Common myeloid progenitor, CD34-positive (primary cell): Measurements from ENCODE around the gene FKBP6.
"Not testable (repeated sequence)": the region's sequence is repeated elsewhere in the genome, so short reads cannot be mapped to it uniquely, and the experiment has no call there.

ENCODE experiments used
- CTCF ChIA-PET: fragments of 350-600 bp; sonication (Branson Sonifier 250); formaldehyde crosslinking; loops from one replicate; lab custom pipeline; 2021; ENCODE audit warnings: antibody characterized with exemption; lab: Charles Lee
- POLR2A ChIA-PET: fragments of 350-600 bp; sonication (Branson Sonifier 250); formaldehyde crosslinking; loops from one replicate; lab custom pipeline; 2021; ENCODE audit warnings: antibody characterized with exemption; lab: Charles Lee
- DNase-seq, 3 donors: peaks; one replicate each; pipeline versions ENCODE4 v3.0.0 to v3.0.0-alpha.2; 2013
- H3K27ac ChIP-seq, 2 experiments: 1 replicate in 1 of 2; 2 replicates in 1 of 2; pipeline ENCODE4 v1.7.0; 2013; ENCODE audit warnings: inconsistent platforms in 2 of 2, low read length in 2 of 2, mild to moderate bottlenecking in 2 of 2, low read depth in 1 of 2, moderate library complexity in 1 of 2; ENCODE audit not compliant: severe bottlenecking in 2 of 2, insufficient read depth in 1 of 2, poor library complexity in 1 of 2
- H3K27me3 ChIP-seq, 5 experiments: replicated peaks in 2 of 5; 1 replicate in 3 of 5; 2 replicates in 2 of 5; pipeline versions ENCODE4 v1.6.1 to v1.7.0; 2013; ENCODE audit warnings: low read length in 4 of 5, mild to moderate bottlenecking in 2 of 5, moderate library complexity in 2 of 5, inconsistent platforms in 1 of 5; ENCODE audit not compliant: insufficient read depth in 5 of 5, control insufficient read depth in 4 of 5
- H3K36me3 ChIP-seq, 4 experiments: 1 replicate in 2 of 4; 2 replicates in 2 of 4; pipeline versions ENCODE4 v1.6.1 to v1.7.0; 2013; ENCODE audit warnings: low read length in 3 of 4, control low read depth in 1 of 4, mild to moderate bottlenecking in 1 of 4; ENCODE audit not compliant: control insufficient read depth in 4 of 4, insufficient read depth in 4 of 4
- H3K4me1 ChIP-seq, 4 experiments: 1 replicate in 3 of 4; 2 replicates in 1 of 4; pipeline versions ENCODE4 v1.6.1 to v1.7.1; 2013; ENCODE audit warnings: low read length in 3 of 4, mild to moderate bottlenecking in 3 of 4, control low read depth in 1 of 4, inconsistent platforms in 1 of 4, moderate library complexity in 1 of 4; ENCODE audit not compliant: control insufficient read depth in 4 of 4, insufficient read depth in 4 of 4; ENCODE audit errors: control extremely low read depth in 1 of 4
- H3K4me3 ChIP-seq, 7 experiments: 1 replicate in 4 of 7; 2 replicates in 3 of 7; pipeline versions ENCODE4 v1.5.1 to v1.7.0; 2013; ENCODE audit warnings: mild to moderate bottlenecking in 7 of 7, low read length in 6 of 7, moderate library complexity in 6 of 7, inconsistent platforms in 2 of 7, low read depth in 2 of 7, control low read depth in 1 of 7; ENCODE audit not compliant: insufficient read depth in 4 of 7, control insufficient read depth in 1 of 7; ENCODE audit errors: extremely low read depth in 1 of 7
- H3K9me3 ChIP-seq, 5 experiments: 1 replicate in 4 of 5; 2 replicates in 1 of 5; pipeline versions ENCODE4 v1.6.1 to v1.7.1; 2013; ENCODE audit warnings: low read length in 4 of 5, mild to moderate bottlenecking in 2 of 5, inconsistent platforms in 1 of 5, low read depth in 1 of 5, moderate library complexity in 1 of 5; ENCODE audit not compliant: control insufficient read depth in 4 of 5, insufficient read depth in 2 of 5; ENCODE audit errors: control extremely low read depth in 1 of 5
- WGBS: methylation state at CpG from one replicate; pipeline ENCODE4 v1.1.5; 2013; ENCODE audit not compliant: insufficient coverage; 5-methylcytosine and 5-hydroxymethylcytosine counted together

Gene FKBP6

DNA sequence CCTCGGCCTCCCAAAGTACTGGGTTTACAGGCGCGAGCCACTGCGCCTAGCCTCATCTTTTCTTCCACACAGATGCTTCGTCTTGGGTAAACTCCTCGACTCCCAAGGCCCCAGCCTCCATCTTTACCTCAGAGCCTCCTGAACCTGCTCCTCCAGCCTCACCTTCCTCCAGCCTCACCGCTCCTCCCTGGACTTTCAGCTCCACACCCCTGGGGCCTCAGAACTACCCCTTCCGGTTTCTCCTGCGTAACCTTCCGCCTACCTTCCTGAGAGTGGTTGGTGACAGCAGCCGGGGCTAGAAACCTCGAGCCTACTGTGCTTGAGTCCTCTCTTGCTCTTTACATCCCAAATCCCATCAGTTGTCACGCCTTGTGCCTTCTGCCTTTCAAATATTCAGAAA, 45.8 kb downstream of the FKBP6 start:
- 100% methylated on average over 13 of the region's 13 CpGs for WGBS
- POLR2A ChIA-PET, result no interaction called here
- Histone ChIP-seq H3K4me3 (no peak overlapping the region), H3K36me3 (no peaks in the 10 kb centered on the region), H3K27ac (no peak overlapping the region), H3K27me3 (peaks cover 0 to 24% (median 3%) of the 10 kb centered on the region in 5 experiments), H3K9me3 (peaks cover 0 to 5% (median 0%) of the 10 kb centered on the region in 5 experiments), H3K4me1 (peaks cover 0 to 3% (median 0%) of the 10 kb centered on the region in 4 experiments)
- no peak for DNase-seq
- CTCF ChIA-PET, result no interaction called here

DNA sequence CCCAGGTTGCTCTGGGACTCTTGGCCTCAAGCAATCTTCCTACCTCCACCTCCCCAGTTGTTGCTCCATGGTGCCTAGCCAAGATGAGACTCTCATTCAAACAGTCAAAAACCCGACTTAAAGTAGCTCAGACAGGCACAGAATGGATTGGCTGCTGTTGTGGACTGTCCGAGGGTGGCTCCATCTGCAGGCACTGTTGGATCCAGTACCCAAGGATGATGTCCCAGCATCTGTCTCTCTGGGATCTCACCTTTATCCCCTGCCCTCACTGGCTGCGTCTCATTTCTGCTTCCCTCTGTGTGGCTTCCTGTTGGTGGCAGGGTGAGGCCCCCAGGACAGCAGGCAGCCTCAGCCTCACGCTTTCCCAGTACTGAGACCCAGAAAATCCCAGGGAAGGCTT, 48.3 kb downstream of the FKBP6 start:
- H3K36me3 ChIP-seq, DNase-seq, H3K4me3 ChIP-seq, H3K4me1 ChIP-seq, H3K9me3 ChIP-seq, H3K27ac ChIP-seq, POLR2A ChIA-PET: not testable (repeated sequence)
- H3K27me3 ChIP-seq, result peaks cover 0 to 24% (median 3%) of the 10 kb centered on the region in 5 experiments
- 63% methylated on average over 3 of the region's 4 CpGs for WGBS
- CTCF ChIA-PET, result interaction anchor here (1.2 kb wide), 1 partner anchor 9 kb away, joined by 3 read pairs; no protein-coding TSS in a partner anchor

DNA sequence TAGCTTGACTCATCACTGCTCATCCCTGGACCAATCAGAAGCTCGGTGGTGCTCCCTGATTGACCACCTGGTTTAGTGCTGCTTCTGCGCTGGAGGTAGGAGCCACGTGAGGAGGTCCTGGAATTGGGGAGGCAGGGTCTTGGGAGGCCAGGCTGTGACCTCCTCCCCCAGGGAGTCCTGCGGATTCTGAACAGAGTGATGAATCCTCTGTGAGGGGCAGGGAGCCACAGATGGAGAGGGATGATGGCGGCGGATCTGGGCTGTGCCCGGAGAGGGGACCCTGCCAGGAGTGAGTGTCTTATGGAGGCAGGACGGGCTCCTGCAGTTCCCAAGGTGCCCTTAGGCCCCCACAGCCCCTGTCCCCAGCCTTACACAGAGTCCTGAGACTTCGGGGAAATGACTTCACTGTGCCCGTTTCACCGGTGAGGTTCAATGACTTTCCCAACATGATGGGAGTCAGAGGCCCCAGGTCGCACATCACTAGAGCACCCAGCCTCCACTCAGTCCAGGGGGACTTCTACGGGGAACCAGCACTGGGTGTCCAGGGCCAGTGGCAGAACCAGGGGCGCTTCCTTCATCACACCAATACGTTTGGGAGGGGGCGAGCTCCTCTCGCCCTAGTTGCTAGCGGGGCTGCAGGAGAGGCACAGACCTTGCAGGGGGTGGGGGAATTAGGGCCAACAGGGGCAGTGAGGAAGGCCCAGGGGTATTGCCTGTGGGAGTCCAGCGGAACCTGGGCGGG, 48.9 kb downstream of the FKBP6 start:
- POLR2A ChIA-PET, result no interaction called here
- DNase-seq, result no peak
- peaks cover 0 to 24% (median 3%) of the 10 kb centered on the region in 5 experiments for H3K27me3 ChIP-seq
- H3K4me3 ChIP-seq, result no peak overlapping the region
- CTCF ChIA-PET, result no interaction called here
- H3K27ac ChIP-seq, result no peak overlapping the region
- H3K9me3 ChIP-seq, result peaks cover 0 to 5% (median 0%) of the 10 kb centered on the region in 5 experiments
- H3K4me1 ChIP-seq, result peaks cover 0 to 3% (median 0%) of the 10 kb centered on the region in 4 experiments
- 92% methylated on average over 12 of the region's 20 CpGs for WGBS
- H3K36me3 ChIP-seq, result no peaks in the 10 kb centered on the region

DNA sequence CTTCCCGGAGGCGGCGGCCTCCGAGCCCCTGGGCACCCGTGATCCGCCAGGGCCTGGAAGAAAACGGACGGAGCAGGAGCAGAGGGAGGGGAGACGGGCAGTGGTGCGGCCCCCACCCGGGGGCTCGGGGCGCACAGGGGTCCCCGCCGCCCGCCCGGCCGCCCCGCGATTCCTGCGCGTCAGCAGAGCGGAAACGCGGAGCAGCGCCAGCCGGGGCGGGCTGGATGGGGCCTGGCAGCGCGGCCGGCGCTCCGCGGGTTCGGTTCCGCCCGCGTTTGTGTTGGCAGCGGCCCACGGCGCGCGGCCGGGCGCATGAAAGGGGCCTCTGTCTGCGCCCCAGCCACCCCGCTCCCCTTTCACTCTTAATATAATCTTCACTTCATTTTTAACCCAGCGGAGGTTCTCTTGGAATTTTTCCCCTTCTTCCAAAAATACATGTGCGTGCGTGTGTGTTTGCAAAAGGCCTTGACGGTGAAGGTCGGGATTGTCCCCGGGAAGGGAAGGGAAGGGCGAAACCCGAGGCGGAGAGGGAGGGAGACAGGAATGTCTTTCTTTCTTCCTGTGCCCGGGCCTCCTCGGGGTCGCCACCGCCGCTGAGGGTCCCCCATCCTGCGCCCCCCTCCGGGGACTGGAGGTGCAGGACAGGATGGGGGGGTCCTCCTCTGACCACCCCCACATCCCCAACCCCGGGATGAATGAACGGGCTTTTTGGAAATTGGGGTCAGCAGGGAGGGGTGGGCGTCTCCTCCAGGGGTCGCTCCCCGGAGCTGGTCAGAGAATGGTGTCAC, 49.6 kb downstream of the FKBP6 start:
- H3K27me3 ChIP-seq, result peaks cover 0 to 24% (median 3%) of the 10 kb centered on the region in 5 experiments
- POLR2A ChIA-PET, H3K36me3 ChIP-seq, H3K4me1 ChIP-seq, CTCF ChIA-PET, DNase-seq, H3K27ac ChIP-seq, H3K9me3 ChIP-seq: not testable (repeated sequence)
- WGBS, result 80% methylated on average over 2 of the region's 68 CpGs
- H3K4me3 ChIP-seq, result peak overlapping the region in 3 of 7 experiments; percentile 19 to 28 (median 24)

DNA sequence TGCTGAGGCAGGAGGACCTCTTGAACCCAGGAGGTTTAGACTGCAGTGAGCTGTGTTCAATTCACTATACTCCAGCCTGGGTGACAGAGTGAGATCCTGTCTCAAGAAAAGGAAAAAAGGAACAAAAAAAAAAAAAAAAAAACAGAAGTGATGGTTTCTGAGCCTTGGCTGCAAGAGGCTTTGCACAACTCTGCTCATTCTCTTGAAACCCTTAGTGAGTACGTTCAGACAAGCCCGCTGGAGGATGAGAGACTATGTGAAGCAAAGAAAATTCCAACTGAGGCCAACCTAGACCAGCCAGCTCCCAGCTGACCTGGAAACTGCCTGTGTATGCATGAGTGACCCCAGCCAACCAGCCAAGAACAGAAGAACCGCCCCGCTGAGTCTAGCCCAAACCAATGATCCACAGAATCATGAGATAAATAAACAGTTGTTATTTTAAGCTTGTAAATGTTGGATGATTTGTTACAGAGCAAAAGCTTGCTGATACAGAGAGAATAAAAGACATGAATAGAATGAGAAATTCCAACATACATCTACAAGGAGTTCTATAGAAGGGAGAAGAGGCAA, 55.1 kb downstream of the FKBP6 start:
- Histone ChIP-seq H3K4me1 (peaks cover 0 to under 1% (median 0%) of the 10 kb centered on the region in 4 experiments), H3K27ac (no peak overlapping the region), H3K27me3 (peaks cover 0 to 7% (median 3%) of the 10 kb centered on the region in 5 experiments), H3K36me3 (no peaks in the 10 kb centered on the region), H3K4me3 (no peak overlapping the region), H3K9me3 (peaks cover 3 to 15% (median 4%) of the 10 kb centered on the region in 5 experiments)
- WGBS, result 83% methylated on average over 2 of the region's 4 CpGs
- ChIA-PET POLR2A (no interaction called here), CTCF (no interaction called here)
- no peak for DNase-seq

DNA sequence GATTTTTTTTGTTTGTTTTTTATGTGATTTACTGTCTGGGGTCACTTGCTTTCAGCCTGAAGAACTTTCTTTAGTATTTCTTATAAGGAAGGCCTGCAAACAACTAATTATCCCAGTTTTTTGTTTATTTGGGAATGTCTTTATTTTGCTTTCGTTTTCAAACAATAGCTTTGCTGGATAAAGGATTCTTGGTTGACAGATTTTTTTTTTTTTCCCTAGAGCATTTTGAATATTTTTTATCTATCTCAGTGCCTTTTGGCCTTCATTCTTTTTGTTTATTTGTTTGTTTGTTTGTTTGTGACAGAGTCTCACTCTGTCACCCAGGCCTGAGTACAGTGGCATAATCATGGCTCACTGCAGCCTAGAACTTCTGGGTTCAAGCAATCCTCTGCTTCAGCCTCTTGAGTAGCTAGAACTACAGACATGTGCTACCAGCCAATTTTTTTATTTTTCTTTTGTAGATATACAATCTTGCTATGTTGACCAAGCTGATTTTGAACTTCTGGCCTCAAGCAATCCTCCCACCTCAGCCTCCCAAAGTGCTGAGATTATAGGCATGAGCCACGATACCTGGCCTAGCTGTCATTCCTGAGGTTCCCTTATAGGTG, 59.4 kb downstream of the FKBP6 start:
- Histone ChIP-seq H3K9me3 (peaks cover 4 to 40% (median 13%) of the 10 kb centered on the region in 5 experiments), H3K36me3 (no peaks in the 10 kb centered on the region), H3K4me3 (no peak overlapping the region), H3K4me1 (no peaks in the 10 kb centered on the region), H3K27me3 (peaks cover 0 to 3% (median 0%) of the 10 kb centered on the region in 5 experiments), H3K27ac (no peak overlapping the region)
- DNase-seq, result peak; percentile 20 to 45 (median 44)
- ChIA-PET POLR2A (no interaction called here), CTCF (interaction anchor here (0.8 kb wide), 1 partner anchor 9 kb away, joined by 4 read pairs; no protein-coding TSS in a partner anchor)
- WGBS, result 100% methylated on average over 1 of the region's 2 CpGs
